Tibial nerve (tissue), 4 donors: Measurements from ENCODE around the gene PGK1. TPM values are rescaled to one million over a fixed set of nuclear protein-coding genes. Genes with fewer than 3 reads are reported as not detected.

Experiments
- DNase-seq, 2 donors: peaks; one replicate each; pipeline ENCODE4 v3.0.0-alpha.2; 2019; ENCODE audit warnings: low spot score in 2 of 2
- H3K27ac ChIP-seq, 4 donors: fragments of 200-600 bp; sonication (generic) in 3 of 4; one replicate each; pipeline ENCODE4 v1.5.1; 2017 to 2019; ENCODE audit warnings: mild to moderate bottlenecking in 1 of 4
- H3K27me3 ChIP-seq, 2 donors: fragments of 200-600 bp; sonication (generic) in 1 of 2; one replicate each; pipeline versions ENCODE4 v1.5.1 to v1.6.0; 2017 to 2019
- H3K36me3 ChIP-seq, 3 donors: fragments of 200-600 bp; sonication (generic); one replicate each; pipeline ENCODE4 v1.5.1; 2018 to 2019
- H3K4me1 ChIP-seq, 4 donors: fragments of 200-600 bp; sonication (generic) in 3 of 4; one replicate each; pipeline ENCODE4 v1.5.1; 2017 to 2019
- H3K4me3 ChIP-seq, 4 donors: fragments of 200-600 bp; sonication (generic) in 3 of 4; one replicate each; pipeline ENCODE4 v1.5.1; 2017 to 2019; ENCODE audit warnings: mild to moderate bottlenecking in 1 of 4, moderate library complexity in 1 of 4
- H3K9me3 ChIP-seq, 4 donors: fragments of 200-600 bp; sonication (generic) in 3 of 4; one replicate each; pipeline ENCODE4 v1.5.1; 2017 to 2019
- CTCF ChIP-seq, 5 experiments: fragments of 200-600 bp in 3 of 5; fragments of 450-650 bp in 2 of 5; sonication (generic) in 3 of 5; IDR thresholded peaks; one replicate each; pipeline ENCODE4 v1.5.1; 2016 to 2019; ENCODE audit warnings: antibody characterized with exemption in 5 of 5, mild to moderate bottlenecking in 3 of 5, moderate library complexity in 2 of 5
- EP300 ChIP-seq, 2 donors: sonication (generic); formaldehyde crosslinking; IDR thresholded peaks; one replicate each; pipeline ENCODE4 v1.6.1; 2017; ENCODE audit warnings: antibody characterized with exemption in 2 of 2, mild to moderate bottlenecking in 1 of 2
- POLR2A ChIP-seq, 2 donors: fragments of 450-650 bp; IDR thresholded peaks; one replicate each; pipeline ENCODE4 v1.6.1; 2017; ENCODE audit warnings: antibody characterized with exemption in 2 of 2, mild to moderate bottlenecking in 2 of 2, moderate library complexity in 2 of 2
- total RNA-seq, 4 donors: library from RNA; depleted of rRNA; stranded (reverse); fragments of >200 nt; gene quantifications; one replicate each; pipeline ENCODE4 v1.1.0, GENCODE V29; 2016

Gene PGK1
- total RNA-seq, 4 donors from 2014 or later = 103 to 183 (median 152) TPM

DNA sequence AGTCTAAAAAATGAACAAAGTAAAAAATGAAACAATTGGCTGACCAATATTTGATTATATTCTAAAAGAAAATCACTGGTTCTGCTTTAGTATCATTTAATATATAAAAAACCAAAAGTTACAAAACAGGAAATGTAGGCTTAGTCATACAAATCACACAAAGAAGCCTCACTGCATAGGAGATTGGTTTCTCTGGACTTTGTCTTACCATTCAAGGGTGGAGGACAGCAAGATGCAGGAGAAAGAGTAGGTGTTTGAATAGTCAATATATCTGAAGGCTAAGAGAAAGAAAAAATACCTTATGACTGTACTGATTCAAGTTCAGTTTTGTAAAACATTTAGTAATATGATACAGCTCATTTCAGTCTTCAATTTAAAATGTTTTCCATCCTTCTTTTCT is 64.0 kb downstream of the PGK1 start:
- TF ChIP-seq POLR2A (IDR thresholded peaks at IDR 0.05) (no peak), EP300 (IDR thresholded peaks at IDR 0.05) (no peak), CTCF (IDR thresholded peaks at IDR 0.05) (no peak)
- Histone ChIP-seq H3K36me3 (no peaks in the 10 kb centered on the region), H3K4me1 (no peaks in the 10 kb centered on the region), H3K9me3 (no peaks in the 10 kb centered on the region), H3K4me3 (no peak overlapping the region), H3K27ac (no peak overlapping the region), H3K27me3 (peaks cover 0 to 4% of the 10 kb centered on the region in 2 donors)
- DNase-seq = no peak

Other genes with a start within 250 kb of the PGK1 start
- 10 to 100 TPM; 52.7 to 59.0 (median 56.2) TPM for gene MAGT1, start 208.8 kb upstream of the PGK1 start, total RNA-seq
- 100 to 1,000 TPM; 192 to 319 (median 226) TPM for gene COX7B, start 204.8 kb upstream of the PGK1 start, total RNA-seq
- gene ATP7A, start 193.6 kb upstream of the PGK1 start, total RNA-seq = 10 to 100 TPM in 2 of 4 donors, 1 to 10 TPM in 2; 9.4 to 12.7 (median 10.4) TPM
- not detected for gene PGAM4, start 134.6 kb upstream of the PGK1 start, total RNA-seq
- gene TAF9B, start 35.4 kb downstream of the PGK1 start, total RNA-seq = 10 to 100 TPM; 15.3 to 27.8 (median 19.4) TPM
- 1 to 10 TPM in 3 of 4 donors, under 1 TPM in 1; 0.90 to 5.3 (median 3.3) TPM for gene CYSLTR1, start 223.4 kb downstream of the PGK1 start, total RNA-seq